GM12865 (cell line): ENCODE measurements around the gene RIC3.

Source experiments
- DNase-seq: peaks from one replicate; pipeline ENCODE4 v3.0.0; 2010; ENCODE audit warnings: low read depth
- H3K4me3 ChIP-seq: 2 replicates; pipeline ENCODE4 v1.5.1; 2011; ENCODE audit warnings: mild to moderate bottlenecking, low read depth, low read length, control low read depth
- TF ChIP-seq, protein P1 (sequence below): IDR thresholded peaks from 2 replicates; pipeline ENCODE4 v1.5.1; 2011; ENCODE audit warnings: low read length, control low read depth, low read depth, inconsistent platforms; ENCODE audit not compliant: insufficient read depth; ENCODE audit errors: missing control alignments

Gene RIC3

GRCh38 chr11:8081591-8082250 lies 87.1 kb downstream of the RIC3 start:
- TF ChIP-seq, protein P1, sequence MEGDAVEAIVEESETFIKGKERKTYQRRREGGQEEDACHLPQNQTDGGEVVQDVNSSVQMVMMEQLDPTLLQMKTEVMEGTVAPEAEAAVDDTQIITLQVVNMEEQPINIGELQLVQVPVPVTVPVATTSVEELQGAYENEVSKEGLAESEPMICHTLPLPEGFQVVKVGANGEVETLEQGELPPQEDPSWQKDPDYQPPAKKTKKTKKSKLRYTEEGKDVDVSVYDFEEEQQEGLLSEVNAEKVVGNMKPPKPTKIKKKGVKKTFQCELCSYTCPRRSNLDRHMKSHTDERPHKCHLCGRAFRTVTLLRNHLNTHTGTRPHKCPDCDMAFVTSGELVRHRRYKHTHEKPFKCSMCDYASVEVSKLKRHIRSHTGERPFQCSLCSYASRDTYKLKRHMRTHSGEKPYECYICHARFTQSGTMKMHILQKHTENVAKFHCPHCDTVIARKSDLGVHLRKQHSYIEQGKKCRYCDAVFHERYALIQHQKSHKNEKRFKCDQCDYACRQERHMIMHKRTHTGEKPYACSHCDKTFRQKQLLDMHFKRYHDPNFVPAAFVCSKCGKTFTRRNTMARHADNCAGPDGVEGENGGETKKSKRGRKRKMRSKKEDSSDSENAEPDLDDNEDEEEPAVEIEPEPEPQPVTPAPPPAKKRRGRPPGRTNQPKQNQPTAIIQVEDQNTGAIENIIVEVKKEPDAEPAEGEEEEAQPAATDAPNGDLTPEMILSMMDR = no peak
- H3K4me3 ChIP-seq = no peak overlapping the region
- no peak for DNase-seq

GRCh38 chr11:8080674-8081590 lies 87.9 kb downstream of the RIC3 start, which contains the start of gene TUB:
Gene TUB (plus strand): TSS chr11:8081211. CDS start chr11:8081511, 300 bp downstream.
- TF ChIP-seq, protein P1 = no peak
- H3K4me3 ChIP-seq = no peak within 1 kb of the TSS
- DNase-seq = no peak

DNA sequence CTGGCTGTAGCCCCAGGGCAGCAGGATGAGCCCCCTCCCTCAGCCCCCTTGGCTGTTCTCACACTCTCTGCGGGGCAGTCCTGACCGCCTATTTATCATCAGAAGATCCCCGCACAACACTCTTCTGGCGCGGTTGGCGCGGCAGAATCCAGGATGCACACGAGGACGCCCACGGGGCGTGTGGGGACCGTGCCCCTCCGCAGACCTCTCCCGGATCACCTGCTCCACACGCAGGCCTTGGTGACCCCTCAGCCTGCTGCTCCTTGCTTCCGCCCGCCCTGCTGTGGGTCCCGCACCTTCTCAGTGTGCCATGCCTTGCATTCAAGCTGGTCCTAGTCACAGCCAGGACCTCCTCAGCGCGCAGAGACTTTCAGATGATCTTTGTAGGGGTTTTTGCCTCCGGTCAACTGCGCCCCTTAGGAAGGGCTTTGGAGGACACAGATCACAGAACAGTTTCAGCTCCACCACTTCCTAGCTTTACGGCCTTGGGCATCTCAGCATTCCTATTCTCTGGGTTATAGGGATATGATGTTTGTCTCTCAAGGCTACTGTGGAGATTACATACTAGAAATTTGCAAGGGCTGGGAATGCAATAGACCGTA lies 88.7 kb downstream of the RIC3 start:
- no peak for DNase-seq
- no peak overlapping the region for H3K4me3 ChIP-seq
- TF ChIP-seq, protein P1 = no peak

- no peak overlapping the region for H3K4me3 ChIP-seq
- TF ChIP-seq, protein P1 = no peak
- no peak for DNase-seq
Measured at GRCh38 chr11:8079111-8079675, 89.6 kb downstream of the RIC3 start.

DNA sequence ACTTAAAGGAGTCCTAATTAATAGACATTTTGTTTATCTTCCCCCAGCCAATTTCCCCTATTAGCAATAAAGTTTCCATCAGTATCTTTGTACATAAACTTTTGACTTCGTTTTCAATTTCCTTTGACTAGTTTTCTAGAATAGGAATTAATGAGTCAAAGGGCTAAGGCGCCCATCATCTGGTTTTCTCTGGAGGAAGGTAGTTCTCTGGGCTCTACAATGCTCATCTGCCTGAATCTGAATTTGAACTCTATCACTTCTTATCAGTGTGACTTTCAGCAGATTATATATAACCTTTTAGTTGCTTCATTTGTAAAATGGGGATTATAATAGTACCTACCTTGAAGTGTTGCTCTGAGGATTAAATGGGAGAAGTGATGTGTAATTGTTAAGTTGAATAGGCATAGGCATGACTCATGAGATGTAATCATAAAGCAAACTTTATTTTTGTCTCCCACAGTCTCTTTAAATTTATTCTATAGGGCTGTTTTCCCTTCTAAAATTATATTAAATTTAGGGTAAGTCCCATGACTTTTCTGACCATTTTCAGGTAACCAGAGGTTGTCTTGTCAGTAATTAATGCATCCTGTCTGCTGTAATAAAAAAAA lies 93.6 kb downstream of the RIC3 start:
- no peak overlapping the region for H3K4me3 ChIP-seq
- TF ChIP-seq, protein P1 = no peak
- DNase-seq = no peak
